Activated CD4-positive, alpha-beta T cell treated with anti-CD3 and anti-CD28 coated beads, Interleukin-2, amount 10 ng/mL, durations not matched to agents 7 days and 5 days (primary cell): Measurements from ENCODE around the gene EMX1. TPM values are rescaled to one million over a fixed set of nuclear protein-coding genes. Genes with fewer than 3 reads are reported as not detected.

ENCODE experiments used
- CTCF ChIA-PET: fragments of 350-600 bp; sonication (Branson Sonifier 250); formaldehyde crosslinking; loops from one replicate; lab custom pipeline; 2021; ENCODE audit warnings: antibody characterized with exemption; lab: Charles Lee
- POLR2A ChIA-PET: fragments of 350-600 bp; sonication (Branson Sonifier 250); formaldehyde crosslinking; loops from one replicate; lab custom pipeline; 2021; ENCODE audit warnings: antibody characterized with exemption; lab: Charles Lee
- DNase-seq: peaks from one replicate; pipeline ENCODE4 v3.0.0-alpha.2; 2020
- H3K27ac Mint-ChIP-seq: one replicate; pipeline ENCODE4 v1.8.0; 2021; ENCODE audit warnings: mild to moderate bottlenecking, moderate library complexity, mixed read lengths
- H3K27me3 Mint-ChIP-seq: one replicate; pipeline ENCODE4 v1.8.0; 2021; ENCODE audit warnings: mixed read lengths
- H3K36me3 Mint-ChIP-seq: one replicate; pipeline ENCODE4 v1.8.0; 2021; ENCODE audit warnings: low read depth, mixed read lengths
- H3K4me1 Mint-ChIP-seq: one replicate; pipeline ENCODE4 v1.8.0; 2021; ENCODE audit warnings: mixed read lengths
- H3K4me3 Mint-ChIP-seq: one replicate; pipeline ENCODE4 v1.8.0; 2021; ENCODE audit warnings: mild to moderate bottlenecking, moderate library complexity, mixed read lengths
- H3K9me3 Mint-ChIP-seq: one replicate; pipeline ENCODE4 v1.8.0; 2021; ENCODE audit warnings: mixed read lengths
- total RNA-seq, 2 experiments: library from RNA; stranded (reverse); gene quantifications; one replicate each; pipeline ENCODE4 v1.2.3, GENCODE V29; 2021

EMX1 gene
- total RNA-seq, 2 experiments from 2014 or later = not detected

DNA sequence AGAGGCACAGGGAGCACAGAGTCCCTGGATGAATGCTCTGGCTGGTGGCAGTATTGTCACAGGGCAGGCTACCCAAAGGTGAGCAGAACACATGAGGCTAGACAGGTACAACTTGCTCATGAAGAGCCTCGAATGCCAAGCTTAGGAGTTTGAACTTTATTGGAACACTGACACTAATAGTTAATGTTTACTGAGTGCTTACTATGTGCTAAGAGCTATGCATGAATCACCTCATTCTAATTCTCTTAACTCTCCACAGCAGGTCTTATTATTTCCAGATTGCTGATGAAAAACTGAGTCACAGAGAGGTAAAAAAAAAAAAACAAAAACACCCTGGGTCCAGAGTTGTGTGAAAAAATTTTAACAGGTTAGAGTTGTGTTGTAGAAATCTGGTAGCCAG, 6.1 kb upstream of the EMX1 start:
- Mint-ChIP-seq H3K9me3 (no peaks in the 10 kb centered on the region), H3K27ac (no peak overlapping the region), H3K4me3 (no peak overlapping the region), H3K36me3 (no peaks in the 10 kb centered on the region), H3K4me1 (peaks cover 9% of the 10 kb centered on the region), H3K27me3 (peaks cover 79% of the 10 kb centered on the region)
- POLR2A ChIA-PET = no interaction called here
- DNase-seq = no peak
- CTCF ChIA-PET = no interaction called here

DNA sequence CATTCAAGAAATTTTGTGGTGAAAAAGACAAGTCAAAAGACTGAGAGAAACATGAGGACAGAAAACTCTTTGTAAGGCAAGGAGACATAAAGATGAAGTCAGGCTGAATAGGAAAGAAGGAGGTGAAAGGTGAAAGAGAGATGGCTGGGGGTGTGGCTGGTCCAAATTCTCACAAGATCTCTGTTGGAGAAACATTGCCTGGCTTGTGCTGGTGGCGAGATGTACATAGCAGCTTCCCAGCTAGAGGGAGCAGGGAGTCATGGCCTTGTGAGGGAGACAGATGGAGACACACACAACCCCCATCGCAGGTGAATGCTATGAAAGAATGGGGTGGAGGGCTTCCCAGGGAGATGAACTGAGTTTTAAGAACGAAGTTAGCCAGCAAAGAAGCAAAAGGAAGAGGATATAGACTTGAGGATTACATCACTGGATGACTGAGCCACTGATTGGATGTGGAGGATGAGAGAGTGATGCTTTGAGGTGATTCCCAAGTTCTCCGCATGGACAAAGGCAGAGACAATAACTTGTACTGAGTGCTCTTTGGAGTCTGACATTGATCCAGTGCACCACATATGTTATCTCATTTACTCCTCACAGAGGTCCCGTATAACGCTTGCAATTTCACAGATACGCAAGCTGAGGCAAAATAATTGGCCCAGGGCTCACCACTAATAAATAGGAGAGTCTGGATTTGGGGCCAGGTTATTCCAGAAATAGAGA, 3.7 kb upstream of the EMX1 start:
- ChIA-PET CTCF (interaction anchor here (2.4 kb wide), 1 partner anchor 20 kb away, joined by 7 read pairs; no protein-coding TSS in a partner anchor), POLR2A (no interaction called here)
- H3K27me3 Mint-ChIP-seq = peaks cover 76% of the 10 kb centered on the region
- no peaks in the 10 kb centered on the region for H3K36me3 Mint-ChIP-seq
- no peak overlapping the region for H3K4me3 Mint-ChIP-seq
- H3K27ac Mint-ChIP-seq = no peak overlapping the region
- H3K4me1 Mint-ChIP-seq = peaks cover 11% of the 10 kb centered on the region
- H3K9me3 Mint-ChIP-seq = no peaks in the 10 kb centered on the region
- no peak for DNase-seq

DNA sequence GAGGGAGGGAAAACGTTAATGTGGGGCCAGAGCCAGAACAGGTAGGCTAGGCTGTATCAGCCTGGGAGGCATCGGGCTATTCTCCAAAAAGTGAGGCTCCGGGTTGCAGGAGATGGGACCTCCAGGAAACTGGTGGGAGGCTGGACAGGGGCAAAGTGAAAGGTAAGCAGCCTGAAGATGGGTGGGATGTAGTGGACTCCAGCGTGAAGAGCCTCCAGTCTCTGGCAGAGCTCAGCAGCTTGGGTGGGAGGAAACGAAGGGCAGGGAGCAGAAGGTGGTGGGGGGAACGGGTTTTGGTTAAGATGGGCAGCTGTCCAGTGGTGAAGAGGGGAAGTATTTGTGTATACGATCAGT, 3.1 kb upstream of the EMX1 start:
- no peaks in the 10 kb centered on the region for H3K36me3 Mint-ChIP-seq
- H3K27ac Mint-ChIP-seq = no peak overlapping the region
- no peaks in the 10 kb centered on the region for H3K9me3 Mint-ChIP-seq
- ChIA-PET CTCF (interaction anchor here (2.4 kb wide), 1 partner anchor 21 kb away, joined by 7 read pairs; no protein-coding TSS in a partner anchor), POLR2A (no interaction called here)
- H3K4me1 Mint-ChIP-seq = peaks cover 12% of the 10 kb centered on the region
- no peak overlapping the region for H3K4me3 Mint-ChIP-seq
- DNase-seq = no peak
- peaks cover 79% of the 10 kb centered on the region for H3K27me3 Mint-ChIP-seq

DNA sequence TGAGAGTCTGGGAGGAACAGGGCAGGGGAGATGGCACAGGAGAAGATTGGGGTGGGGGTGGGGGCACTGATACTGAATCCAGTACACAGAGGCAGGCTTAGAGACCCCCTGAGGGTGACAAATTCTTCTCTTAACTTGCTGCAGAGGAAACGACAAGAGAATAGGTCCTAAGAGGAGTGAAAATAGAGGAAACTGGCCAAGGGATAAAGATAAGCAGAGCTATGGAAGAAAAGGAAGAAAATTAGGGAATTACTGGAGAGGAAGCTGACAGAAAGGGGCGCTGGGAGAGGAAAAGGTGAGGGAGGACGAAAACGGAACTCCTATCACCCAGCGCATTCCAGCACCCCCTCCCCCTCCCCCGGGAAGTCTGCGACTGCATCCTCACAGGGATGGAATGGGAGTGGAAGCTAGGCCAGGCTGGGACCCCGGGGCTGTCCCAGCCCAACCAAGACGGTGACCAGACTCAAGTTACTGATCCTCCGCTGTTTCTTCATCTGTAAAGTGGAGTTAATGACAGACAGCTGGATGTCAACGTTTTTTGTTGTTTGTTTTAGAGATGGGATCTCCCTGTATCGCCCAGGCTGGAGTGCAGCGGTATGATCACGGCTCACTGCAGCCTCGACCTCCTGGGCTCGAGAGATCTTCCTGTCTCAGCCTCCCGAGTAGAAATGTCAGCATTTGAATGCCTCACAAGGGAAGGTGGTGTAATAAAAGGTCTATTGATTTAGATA, 2.6 kb upstream of the EMX1 start:
- Mint-ChIP-seq H3K4me1 (peaks cover 12% of the 10 kb centered on the region), H3K27ac (no peak overlapping the region), H3K36me3 (no peaks in the 10 kb centered on the region), H3K27me3 (peaks cover 79% of the 10 kb centered on the region), H3K9me3 (no peaks in the 10 kb centered on the region), H3K4me3 (peak overlapping the region; percentile 32)
- POLR2A ChIA-PET = no interaction called here
- DNase-seq = no peak
- CTCF ChIA-PET = interaction anchor here (0.8 to 2.4 kb wide), 4 partner anchors 11 to 263 kb away, joined by 3 to 7 read pairs (median 4); no protein-coding TSS in a partner anchor

DNA sequence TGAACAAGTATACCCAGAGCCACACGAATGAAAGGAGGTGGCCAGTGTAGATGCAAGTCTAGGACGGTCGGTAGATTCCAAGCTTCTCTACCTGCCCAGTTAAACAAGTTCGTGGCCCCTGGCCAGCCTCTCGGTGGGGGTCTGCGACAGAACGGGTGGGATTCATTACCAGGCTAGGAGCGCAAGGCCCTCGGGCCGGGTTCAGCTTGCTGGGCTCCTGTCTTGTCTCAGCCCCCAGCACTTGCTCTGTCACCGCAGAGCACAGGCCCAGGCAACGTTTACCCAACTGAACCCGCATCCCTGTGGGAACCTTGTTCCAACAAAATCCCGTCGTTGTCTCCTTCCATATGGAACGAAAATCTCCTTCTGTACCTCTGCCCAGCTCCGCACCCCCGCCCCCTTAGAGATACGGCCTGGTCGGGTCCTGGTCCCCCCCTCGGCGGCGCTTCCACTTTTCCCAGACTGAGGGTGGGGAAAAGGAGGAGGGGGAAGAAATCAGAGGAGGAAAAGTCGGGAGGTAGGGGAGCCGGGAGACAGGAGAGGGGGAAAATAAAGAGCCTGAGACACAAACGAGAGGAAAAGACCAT, 1.9 kb upstream of the EMX1 start:
- Mint-ChIP-seq H3K27me3 (peaks cover 76% of the 10 kb centered on the region), H3K36me3 (no peaks in the 10 kb centered on the region), H3K27ac (no peak overlapping the region), H3K4me1 (peaks cover 12% of the 10 kb centered on the region), H3K9me3 (no peaks in the 10 kb centered on the region), H3K4me3 (peak overlapping the region; percentile 32)
- ChIA-PET POLR2A (no interaction called here), CTCF (interaction anchor here (0.8 to 2.4 kb wide), 4 partner anchors 10 to 262 kb away, joined by 3 to 7 read pairs (median 4); no protein-coding TSS in a partner anchor)
- DNase-seq = no peak

DNA sequence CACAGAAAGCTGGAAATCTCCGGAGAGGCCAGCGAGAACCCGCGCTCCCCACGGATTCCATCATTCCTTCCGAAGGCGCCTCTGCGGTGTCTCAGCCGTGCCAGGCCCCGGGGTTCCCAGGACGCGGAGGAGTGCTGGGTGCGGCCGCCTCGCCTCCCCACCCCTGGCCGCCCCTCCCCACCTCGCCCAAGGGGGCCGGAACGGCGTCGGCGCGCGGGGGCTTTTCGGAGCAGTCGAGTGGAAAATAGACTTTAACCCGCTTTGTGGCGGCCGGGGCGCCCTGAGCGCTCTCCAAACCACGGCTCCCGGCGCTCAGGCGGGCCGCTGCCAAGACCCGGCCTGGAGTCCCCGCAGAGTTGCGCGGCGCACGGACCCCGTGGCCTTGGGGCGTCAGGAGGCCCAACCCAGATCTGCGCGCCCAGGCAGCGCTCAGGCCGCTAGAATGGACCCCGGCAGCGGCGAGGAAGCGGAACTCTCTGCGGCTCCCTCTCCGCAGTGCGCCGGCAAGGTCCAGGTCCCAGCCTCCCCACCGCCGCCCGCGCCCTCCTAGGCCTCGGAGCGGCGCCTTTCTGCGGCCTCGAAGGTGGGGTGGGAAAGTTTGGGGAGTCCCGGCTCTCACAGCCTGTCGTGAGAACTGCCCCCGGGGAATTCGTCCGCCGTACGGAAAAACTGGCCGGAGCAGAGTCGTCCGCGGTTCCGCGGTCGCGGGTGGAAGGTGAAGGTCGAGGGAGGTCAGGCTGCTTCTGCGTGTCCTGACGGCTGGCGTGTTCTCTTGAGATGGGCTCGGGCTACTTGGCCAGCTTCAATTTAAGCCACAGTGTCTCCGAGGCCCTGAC, 1.2 kb upstream of the EMX1 start:
- peaks cover 73% of the 10 kb centered on the region for H3K27me3 Mint-ChIP-seq
- peak overlapping the region; percentile 49 for H3K4me3 Mint-ChIP-seq
- H3K36me3 Mint-ChIP-seq = no peaks in the 10 kb centered on the region
- no peaks in the 10 kb centered on the region for H3K9me3 Mint-ChIP-seq
- H3K4me1 Mint-ChIP-seq = peaks cover 13% of the 10 kb centered on the region
- peak; percentile 18 for DNase-seq
- H3K27ac Mint-ChIP-seq = no peak overlapping the region
- ChIA-PET POLR2A (no interaction called here), CTCF (interaction anchor here (1.2 to 2.1 kb wide), 4 partner anchors 9 to 34 kb away, joined by 4 to 12 read pairs (median 4); no protein-coding TSS in a partner anchor)

DNA sequence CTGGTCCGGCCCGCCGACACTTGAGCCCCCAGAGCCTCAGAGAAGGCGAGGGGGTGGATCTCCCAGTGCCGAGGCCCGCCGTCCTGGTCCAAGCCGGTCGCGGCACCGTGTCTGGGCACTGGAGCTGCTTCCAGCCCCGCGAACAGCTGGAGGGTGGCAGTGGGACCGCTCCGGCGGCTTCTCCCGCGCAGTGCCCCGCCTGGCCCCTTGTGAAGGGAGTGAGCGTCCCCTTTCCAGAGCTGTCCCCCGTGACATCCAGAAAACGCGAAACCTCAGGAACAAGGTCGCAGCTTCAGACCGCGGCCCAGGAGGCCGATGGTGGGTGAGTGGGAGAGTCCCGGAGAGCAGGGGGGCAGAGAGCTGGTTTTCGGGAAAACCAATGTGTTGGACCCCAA, 579 bp upstream of the EMX1 start:
- ChIA-PET CTCF (interaction anchor here (0.9 to 2.1 kb wide), 4 partner anchors 10 to 57 kb away, joined by 3 to 12 read pairs (median 4); no protein-coding TSS in a partner anchor), POLR2A (no interaction called here)
- H3K9me3 Mint-ChIP-seq = no peaks in the 10 kb centered on the region

DNA sequence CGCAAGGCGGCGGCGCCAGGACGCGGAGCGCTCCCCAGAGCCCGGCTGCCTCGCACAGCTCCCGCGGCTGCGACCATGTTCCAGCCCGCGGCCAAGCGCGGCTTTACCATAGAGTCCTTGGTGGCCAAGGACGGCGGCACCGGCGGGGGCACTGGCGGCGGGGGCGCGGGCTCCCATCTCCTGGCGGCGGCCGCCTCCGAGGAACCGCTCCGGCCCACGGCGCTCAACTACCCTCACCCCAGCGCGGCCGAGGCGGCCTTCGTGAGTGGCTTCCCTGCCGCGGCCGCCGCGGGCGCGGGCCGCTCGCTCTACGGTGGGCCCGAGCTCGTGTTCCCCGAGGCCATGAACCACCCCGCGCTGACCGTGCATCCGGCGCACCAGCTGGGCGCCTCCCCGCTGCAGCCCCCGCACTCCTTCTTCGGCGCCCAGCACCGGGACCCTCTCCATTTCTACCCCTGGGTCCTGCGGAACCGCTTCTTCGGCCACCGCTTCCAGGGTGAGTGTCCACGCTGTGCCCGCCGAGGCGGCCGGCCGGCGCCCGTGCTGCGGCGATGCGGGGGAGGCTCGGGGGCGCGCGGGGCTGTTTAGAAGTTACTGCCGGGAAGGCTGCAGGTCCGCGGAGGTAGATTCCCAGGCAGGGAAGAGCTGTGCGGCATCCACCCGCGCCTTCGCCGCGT, 696 bp downstream of the EMX1 start:
- Mint-ChIP-seq H3K27ac (no peak overlapping the region), H3K4me3 (no peak overlapping the region), H3K4me1 (peaks cover 13% of the 10 kb centered on the region), H3K9me3 (no peaks in the 10 kb centered on the region), H3K27me3 (peaks cover 74% of the 10 kb centered on the region), H3K36me3 (no peaks in the 10 kb centered on the region)
- no peak for DNase-seq
- CTCF ChIA-PET = interaction anchor here (0.9 to 2.1 kb wide), 3 partner anchors 9 to 55 kb away, joined by 4 to 12 read pairs (median 5); no protein-coding TSS in a partner anchor
- POLR2A ChIA-PET = no interaction called here

More for the DNA sequence above, 579 bp upstream of the EMX1 start:
- Mint-ChIP-seq H3K27ac (no peak overlapping the region), H3K4me3 (peak overlapping the region; percentile 54), H3K27me3 (peaks cover 73% of the 10 kb centered on the region), H3K36me3 (no peaks in the 10 kb centered on the region), H3K4me1 (peaks cover 13% of the 10 kb centered on the region)
- DNase-seq = no peak

DNA sequence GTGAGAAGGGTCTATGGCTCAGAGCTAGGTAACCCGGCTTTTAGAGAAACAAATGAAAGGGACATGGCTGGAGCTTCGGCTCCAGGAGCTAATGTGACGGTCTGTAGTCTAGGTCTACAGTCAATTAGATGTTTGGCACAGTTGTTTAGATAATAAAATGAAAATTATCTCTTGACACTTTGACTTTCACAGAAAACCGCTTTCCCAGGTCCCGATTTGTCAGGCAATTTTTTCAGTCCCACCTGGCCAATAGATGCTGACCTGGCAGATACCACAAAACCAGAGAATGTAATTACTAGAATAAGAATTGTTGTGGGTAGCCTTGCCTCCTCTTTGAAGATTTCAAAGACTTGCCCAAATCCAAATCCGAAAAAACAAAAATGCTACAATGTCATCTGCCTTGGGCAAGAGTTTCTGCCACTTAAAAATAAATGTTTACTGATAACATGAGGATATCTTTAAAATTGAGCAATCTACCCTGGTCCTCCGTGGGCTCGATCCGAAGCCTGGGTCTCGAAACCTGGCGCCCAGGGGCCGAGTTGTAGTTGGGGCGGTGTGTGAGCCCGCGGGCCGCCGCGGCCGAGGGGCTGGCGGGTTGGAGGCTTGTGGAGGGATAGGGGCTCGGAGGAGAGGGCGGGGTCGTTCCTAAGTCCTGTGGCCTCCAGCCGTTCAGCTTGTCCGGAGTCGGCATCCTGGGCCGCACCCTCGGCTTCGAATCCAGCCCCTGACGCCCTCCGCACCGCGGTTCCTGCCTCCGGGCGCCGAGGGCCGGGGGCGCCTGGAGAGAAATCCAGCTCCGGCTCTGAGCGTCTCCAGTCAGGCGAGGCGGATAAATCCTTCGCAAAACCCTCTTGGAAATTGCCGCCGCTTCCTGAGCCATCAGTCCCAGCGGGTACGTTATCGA, 2.3 kb downstream of the EMX1 start:
- CTCF ChIA-PET = interaction anchor here (1.1 to 1.8 kb wide), 2 partner anchors 8 to 26 kb away, joined by 3 to 5 read pairs; no protein-coding TSS in a partner anchor
- Mint-ChIP-seq H3K27me3 (peaks cover 68% of the 10 kb centered on the region), H3K27ac (no peak overlapping the region), H3K9me3 (no peaks in the 10 kb centered on the region), H3K4me1 (peaks cover 17% of the 10 kb centered on the region), H3K4me3 (peak overlapping the region; percentile 6), H3K36me3 (no peaks in the 10 kb centered on the region)
- no peak for DNase-seq
- POLR2A ChIA-PET = no interaction called here

DNA sequence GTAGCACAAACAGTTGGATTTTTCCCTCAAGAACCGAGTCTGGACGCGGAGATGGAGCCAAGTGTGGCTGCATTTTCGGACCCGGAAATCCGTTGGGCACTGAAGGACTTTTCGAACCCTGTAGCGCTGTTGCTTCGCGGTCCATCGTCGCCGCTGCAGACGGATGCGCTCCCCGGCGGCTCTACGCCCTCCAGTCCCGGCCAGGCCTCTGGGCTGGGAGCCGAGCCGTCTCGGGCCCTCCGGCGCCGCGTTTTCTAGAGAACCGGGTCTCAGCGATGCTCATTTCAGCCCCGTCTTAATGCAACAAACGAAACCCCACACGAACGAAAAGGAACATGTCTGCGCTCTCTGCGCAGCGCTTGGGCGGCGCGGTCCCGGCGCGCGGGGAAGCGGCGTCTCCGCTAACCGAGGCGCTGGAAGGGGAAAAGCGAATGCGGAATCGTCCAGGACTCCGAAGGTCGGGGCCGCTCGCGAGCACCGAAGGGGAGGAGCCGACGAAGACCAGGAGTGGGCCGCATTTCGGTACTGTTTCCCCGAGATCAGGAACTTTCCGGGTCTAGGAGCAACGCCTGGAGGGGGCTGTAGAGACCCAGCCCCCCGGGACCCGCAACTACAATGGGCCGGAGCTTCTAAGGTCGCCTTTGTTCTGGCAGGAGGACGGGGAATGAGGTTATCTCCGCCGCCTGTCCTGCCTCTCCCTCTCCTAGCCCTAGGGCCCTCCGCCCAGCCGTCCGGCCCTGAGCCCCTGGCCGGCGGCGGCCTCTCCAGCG, 3.2 kb downstream of the EMX1 start:
- CTCF ChIA-PET = no interaction called here
- Mint-ChIP-seq H3K9me3 (no peaks in the 10 kb centered on the region), H3K27me3 (peaks cover 66% of the 10 kb centered on the region), H3K27ac (no peak overlapping the region), H3K4me1 (peaks cover 11% of the 10 kb centered on the region), H3K4me3 (peak overlapping the region; percentile 38), H3K36me3 (no peaks in the 10 kb centered on the region)
- no peak for DNase-seq
- POLR2A ChIA-PET = no interaction called here
